H1 (cell line): Measurements from ENCODE around the gene SLC1A2.

Source experiments
- EP300 ChIP-seq, 2 experiments: IDR thresholded peaks; 1 replicate in 1 of 2; 2 replicates in 1 of 2; pipeline ENCODE4 v1.6.1; 2011 to 2012; ENCODE audit warnings: low read depth in 2 of 2, low read length in 2 of 2, mild to moderate bottlenecking in 2 of 2, borderline replicate concordance in 1 of 2, inconsistent platforms in 1 of 2, moderate library complexity in 1 of 2
- POLR2A ChIP-seq, 2 experiments: IDR thresholded peaks; 1 replicate in 1 of 2; 2 replicates in 1 of 2; pipeline ENCODE4 v1.6.1; 2011; ENCODE audit warnings: low read depth in 2 of 2, low read length in 2 of 2, mild to moderate bottlenecking in 2 of 2; ENCODE audit errors: control extremely low read depth in 1 of 2
- TBP ChIP-seq: IDR thresholded peaks from 2 replicates; pipeline ENCODE4 v1.6.1; 2011; ENCODE audit warnings: low read depth, low read length, improper control_type of control experiment

GRCh38 chr11:35394941-35395340 is 24.4 kb downstream of the SLC1A2 start:
- TF ChIP-seq TBP (no peak), EP300 (IDR thresholded peaks at IDR 0.05; ENCODE audit: borderline replicate concordance in 1 of 2, low read depth in 2 of 2, low read length in 2 of 2) (no peak), POLR2A (IDR thresholded peaks at IDR 0.05; ENCODE audit: control extremely low read depth in 1 of 2, low read depth in 2 of 2, low read length in 2 of 2) (no peak)
